Fibroblast of peridontal ligament (primary cell): ENCODE results near the gene OST4.
A peak's percentile ranks its signal among the peaks of the same experiment; 100 is the strongest.

Experiments
- DNase-seq: peaks from one replicate; pipeline ENCODE4 v3.0.0-alpha.2; 2010; ENCODE audit errors: extremely low read depth

OST4 gene

GRCh38 chr2:27053776-27054175 lies 17.7 kb downstream of the OST4 start:
- DNase-seq = no peak

DNA sequence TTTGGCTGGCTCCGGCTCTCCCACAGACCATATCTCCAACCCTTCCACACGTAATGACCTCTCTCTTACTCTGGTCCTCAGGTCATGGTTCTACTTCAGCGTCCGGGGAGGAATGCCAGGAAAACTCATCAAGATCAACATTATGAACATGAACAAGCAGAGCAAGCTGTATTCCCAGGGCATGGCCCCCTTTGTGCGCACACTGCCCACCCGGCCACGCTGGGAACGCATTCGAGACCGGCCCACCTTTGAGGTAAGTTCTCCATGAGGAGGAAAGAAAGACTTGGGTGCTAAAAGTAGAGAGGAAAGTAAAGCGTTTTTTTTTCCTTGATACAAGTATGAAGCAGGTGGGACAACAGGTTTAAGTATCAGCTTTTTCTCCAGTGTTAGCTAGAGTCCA lies 18.1 kb downstream of the OST4 start:
- DNase-seq = no peak

- no peak for DNase-seq
Observed at GRCh38 chr2:27051902-27052645, 19.4 kb downstream of the OST4 start.

- peak; percentile 92 for DNase-seq
Observed at GRCh38 chr2:27050996-27051901, 20.2 kb downstream of the OST4 start, which contains the start of gene AGBL5. AGBL5 (plus strand) TSS chr2:27051668; CDS start chr2:27052959, 1,291 bp downstream.

DNA sequence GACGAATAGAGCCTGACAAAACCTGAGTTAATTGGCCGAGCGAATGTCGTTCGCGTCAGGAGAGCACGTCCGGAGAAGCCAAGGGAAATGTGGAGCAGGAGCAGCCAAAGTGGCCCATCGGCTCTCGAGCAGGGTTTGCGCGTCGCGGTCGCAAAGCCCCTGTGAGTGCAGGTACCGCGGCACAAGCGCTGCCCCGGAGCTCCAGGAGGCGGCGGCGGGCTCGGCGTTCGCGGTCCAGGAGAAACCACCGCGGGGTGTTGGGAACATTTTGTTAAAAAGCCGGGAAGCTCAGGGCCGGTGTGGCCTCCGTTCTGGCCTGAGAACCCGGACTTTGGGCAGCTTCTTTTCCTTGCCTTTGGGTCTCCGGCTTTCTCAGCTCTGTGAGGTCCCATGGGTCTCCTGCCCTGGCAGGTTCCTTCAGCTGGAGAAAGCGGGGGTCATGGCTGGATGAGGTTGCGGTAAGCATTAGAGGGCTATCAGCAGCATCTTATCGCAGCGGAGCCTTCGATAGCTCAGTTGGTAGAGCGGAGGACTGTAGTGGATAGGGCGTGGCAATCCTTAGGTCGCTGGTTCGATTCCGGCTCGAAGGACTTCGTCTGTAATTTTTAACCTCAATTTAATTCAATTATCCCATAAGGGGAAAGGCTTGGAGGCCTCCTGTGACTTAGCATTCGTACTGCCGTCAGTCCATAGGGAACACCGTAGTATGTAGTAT lies 21.0 kb downstream of the OST4 start:
- peak; percentile 99 for DNase-seq

DNA sequence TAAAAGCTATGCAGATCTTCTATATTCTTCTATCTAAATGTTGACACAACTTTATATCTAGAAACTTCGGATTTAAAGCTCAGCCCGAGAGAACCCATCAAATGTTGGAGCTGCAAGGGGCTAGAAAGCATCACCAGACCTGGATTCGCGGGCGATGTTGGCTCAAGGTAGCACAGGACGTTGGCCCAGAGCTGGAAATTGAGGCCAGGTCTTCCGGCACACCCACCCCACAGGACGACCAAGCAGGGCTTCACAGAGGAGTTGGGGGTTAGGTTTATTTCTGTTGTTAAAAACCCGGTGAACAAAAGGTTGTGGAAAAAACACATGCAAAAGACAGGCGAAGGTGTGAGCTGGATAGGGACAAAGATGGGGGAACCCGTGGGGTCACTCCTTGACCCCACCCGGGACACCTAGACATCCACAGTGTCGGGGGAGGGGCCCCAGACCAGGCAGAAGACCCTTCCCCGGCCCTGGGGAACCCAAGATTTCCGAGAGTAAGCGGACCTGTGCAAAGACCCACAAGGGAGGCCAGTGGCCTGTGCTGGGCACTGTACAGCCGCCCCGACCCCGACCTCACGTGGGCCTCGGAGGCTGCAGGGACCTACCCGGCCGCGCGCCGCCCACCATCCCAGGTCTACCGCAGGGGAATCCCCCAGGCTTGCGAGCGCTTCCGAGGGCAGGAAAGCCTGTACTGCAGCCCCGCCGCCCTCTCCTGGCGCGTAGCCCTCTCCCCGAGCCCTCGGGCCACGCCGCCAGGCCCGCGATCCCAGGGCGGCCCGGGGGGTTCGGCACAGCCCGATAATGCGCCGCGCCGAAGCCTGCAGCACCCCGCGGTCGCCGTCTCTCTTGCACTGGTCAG lies 21.8 kb downstream of the OST4 start:
- no peak for DNase-seq

DNA sequence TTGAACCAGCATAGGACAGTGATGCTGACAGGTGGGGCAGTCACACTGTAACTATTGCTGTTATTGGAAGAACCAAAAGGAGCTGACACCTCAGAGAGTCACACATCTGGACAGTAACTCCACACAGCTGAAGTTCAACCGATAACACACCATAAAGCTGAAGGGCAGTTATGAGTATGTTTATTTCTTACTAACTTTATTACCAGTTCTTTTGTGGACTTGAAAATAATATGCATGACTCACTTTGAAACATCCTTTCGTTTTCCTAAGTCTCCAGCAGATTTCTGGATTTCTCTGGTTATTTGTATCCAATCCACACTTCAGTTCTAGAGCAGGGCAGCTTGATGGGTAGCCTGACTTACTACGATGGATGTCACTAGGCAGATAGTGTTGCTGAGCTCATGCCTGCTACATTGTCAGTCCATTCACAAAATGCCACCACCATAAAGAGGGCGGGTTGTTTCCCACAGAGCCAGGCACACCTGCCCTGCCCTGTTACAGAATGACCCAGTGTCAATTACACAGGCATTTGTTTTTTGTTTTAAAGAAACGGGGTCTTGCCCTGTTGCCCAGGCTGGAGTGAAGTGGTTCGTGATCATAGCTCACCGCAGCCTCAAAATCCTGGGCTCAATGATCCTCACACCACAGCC lies 28.3 kb downstream of the OST4 start:
- peak; percentile 63 for DNase-seq

DNA sequence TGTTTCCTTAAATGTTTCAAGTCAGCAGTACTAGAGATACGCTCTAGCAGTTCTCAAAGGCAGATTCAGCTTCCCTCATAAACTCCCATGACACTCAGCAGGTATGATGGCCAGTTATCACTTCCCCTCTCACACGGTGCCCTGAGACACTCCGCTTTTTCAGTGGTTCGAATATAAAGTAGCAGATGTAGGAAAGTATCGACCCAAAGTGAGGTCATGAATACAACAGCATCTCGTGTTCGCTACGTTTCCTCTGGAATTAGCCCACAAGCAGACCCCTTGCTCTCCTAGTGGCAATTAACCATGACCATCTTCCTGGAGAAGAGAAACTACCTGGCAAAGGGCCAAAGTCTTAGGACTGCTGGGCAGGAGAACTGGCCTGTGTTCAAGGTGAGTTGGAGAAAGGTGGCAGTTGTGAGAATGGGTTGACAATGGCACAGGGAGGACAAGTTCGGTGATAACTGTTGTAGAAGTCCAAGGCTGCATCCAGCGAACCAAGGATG lies 29.2 kb downstream of the OST4 start:
- no peak for DNase-seq

GRCh38 chr2:27041752-27042151 lies 29.7 kb downstream of the OST4 start:
- no peak for DNase-seq

GRCh38 chr2:27040282-27040681 lies 31.2 kb downstream of the OST4 start:
- no peak for DNase-seq

DNA sequence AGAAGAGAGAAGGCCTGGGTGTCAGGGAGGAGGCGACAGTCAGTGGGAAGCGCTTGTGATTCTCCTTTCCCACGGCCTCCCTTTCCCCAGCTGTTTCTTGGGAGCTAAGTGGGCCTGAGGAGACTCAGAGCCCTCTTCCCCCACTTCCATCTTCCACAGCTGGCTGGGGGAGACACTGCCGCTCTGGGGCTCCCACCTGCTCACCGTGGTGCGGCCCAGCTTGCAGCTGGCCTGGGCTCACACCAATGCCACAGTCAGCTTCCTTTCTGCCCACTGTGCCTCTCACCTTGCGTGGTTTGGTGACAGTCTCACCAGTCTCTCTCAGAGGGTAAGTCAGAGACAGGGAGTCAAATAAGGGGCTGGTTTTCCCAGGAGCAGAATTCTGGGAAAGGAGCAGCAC lies 31.6 kb downstream of the OST4 start:
- no peak for DNase-seq

DNA sequence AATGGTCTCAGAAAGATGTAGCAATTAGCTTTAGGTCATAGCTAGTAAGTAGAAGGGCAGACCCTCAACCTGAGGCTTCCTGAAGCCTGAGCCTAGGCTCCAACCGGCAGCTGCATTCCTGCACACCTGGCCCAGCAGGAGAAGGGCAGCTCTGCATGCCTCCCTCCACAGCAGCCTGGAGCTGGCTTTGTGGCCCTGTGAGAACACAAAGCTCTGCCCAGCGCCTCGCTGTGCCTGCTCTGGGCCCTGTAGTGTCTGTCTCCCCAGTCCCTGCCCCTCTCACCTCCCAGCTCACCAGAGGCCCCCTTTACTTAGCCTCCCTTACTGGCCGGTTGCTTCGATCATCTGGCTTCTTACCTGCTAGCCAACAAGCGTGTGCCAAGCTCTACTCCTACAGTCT lies 32.0 kb downstream of the OST4 start:
- DNase-seq = no peak

DNA sequence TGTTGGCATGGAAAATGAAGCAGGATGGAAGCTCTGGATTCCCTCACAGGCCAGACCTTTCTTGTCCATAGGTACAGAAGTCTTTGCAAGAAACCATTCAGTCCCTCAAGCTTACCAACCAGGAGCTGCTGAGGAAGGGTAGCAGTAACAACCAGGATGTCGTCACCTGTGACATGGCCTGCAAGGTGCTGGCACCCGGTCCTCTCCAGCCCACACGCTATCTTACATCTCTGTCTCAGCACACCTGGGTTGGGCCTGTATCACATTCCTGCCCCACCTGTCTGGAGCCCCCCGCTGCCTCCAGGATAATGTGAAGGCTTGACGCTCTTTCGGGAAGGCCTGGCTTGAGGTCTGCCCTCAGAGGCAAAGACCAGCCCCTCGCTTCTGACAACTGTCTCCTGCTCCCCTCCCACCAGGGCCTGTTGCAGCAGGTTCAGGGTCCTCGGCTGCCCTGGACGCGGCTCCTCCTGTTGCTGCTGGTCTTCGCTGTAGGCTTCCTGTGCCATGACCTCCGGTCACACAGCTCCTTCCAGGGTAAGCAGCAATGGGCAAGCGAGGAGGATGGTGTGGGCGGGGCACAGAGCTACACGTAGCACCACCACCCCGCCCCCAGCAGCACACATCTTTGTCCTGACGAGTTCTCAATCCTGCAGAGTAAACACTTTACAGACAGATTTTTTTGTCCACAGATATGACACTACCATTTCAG lies 32.7 kb downstream of the OST4 start:
- DNase-seq = no peak

DNA sequence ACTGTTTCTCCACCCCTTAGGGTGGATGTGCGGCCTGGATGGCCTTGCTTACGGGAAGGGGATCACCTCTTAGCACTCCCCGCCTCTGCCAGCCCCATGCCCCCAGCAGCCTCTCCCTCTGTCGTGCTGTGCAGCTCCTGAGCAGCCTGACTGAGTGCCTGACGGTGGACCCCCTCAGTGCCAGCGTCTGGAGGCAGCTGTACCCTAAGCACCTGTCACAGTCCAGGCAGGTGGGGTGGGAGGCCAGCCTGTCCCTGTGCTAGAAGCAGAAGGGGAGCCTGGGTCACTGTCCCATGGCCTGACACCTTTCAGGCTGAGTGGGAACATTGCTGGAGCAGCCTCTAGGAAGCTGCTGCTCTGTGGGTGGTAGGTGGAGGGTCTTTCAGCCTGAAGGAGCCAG lies 33.4 kb downstream of the OST4 start:
- DNase-seq = no peak

DNA sequence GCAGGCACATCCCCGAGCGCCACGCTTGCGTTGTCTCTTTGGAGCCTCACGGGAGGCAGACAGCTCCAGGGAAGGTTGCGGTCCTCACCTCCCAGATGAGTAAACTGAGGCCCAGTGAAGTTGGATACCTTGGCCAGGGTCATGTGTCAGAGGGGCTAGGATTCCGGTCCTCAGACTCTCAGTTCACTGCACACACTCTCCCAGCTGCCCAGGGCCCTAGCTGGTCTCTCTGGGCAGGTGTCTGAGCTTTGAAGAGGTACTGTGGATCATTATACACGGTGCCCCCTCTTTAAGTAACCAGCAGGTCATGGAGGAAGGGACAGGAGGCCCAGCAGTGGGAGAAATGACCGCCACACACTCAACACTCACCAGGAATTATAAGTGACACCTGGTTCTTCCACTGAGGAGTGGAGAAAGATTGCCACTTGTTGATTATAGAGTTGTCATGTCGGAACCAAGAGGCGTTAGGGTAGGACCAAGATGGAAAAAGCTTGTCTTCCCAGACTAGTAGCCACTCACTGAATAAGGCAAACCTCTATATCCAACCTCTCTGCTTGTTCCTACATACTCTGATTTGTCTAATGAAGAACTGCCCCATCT lies 38.1 kb downstream of the OST4 start:
- DNase-seq = no peak

- DNase-seq = peak; percentile 83
Observed at GRCh38 chr2:27032495-27033252, 38.8 kb downstream of the OST4 start, which contains the start of gene TMEM214. TMEM214 (plus strand) TSS chr2:27032965; CDS start chr2:27033016, 51 bp downstream.

DNA sequence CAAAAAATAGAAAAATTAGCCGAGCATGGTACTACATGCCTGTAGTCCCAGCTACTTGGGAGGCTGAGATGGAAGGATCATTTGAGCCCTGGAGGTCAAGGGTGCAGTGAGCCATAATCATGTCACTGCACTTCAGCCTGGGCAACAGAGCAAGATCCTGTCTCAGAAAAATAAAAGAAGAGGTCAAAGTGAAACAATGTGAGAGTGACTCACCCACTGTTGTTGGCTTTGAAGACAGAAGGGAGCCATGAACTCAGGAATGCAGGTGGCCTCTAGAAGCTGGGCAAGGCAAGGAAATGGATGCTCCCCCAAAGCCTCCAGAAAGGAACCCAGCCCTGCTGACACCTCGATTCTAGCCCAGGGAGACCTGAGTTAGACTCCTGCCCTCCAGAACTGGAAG lies 42.4 kb downstream of the OST4 start:
- DNase-seq = no peak

DNA sequence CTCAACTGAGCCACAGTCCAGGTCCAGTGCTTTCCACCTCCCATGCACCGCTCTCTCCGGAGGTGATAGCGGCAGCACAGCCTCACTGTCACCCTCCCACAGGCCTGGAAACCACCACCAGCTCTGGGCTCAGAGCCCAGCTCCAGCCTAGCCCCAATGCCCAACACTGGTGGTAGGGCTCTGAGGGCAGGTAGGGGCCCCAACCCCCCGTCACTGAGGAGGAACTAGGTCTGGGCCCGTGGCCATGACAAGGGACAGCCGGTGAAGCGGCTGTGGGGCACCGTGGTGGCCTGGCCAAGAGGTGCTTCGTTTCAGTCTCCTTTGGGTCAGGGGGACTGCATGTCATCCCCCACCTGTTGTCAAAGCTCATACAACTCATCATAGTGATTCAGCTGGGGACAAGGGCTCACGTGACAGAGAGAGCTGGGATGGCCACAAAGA lies 44.2 kb downstream of the OST4 start:
- no peak for DNase-seq
